ENCODE results near the gene FHL2. TPM values are rescaled to one million over a fixed set of nuclear protein-coding genes. Genes with fewer than 3 reads are reported as not detected.
"Not testable (repeated sequence)": the region's sequence is repeated elsewhere in the genome, so short reads cannot be mapped to it uniquely, and the experiment has no call there.

Gene FHL2
- polyA plus RNA-seq, 4 donors: 31.7 to 80.5 (median 34.1) TPM

GRCh38 chr2:105361102-105361889 lies 37.6 kb downstream of the FHL2 start:
- DNase-seq (ENCODE audit: low read depth in 4 of 4, low spot score in 3 of 4): no peak

GRCh38 chr2:105358593-105358992 lies 40.3 kb downstream of the FHL2 start:
- no peak for DNase-seq (ENCODE audit: low read depth in 4 of 4, low spot score in 3 of 4)

GRCh38 chr2:105357122-105357521 lies 41.7 kb downstream of the FHL2 start:
- no peak for DNase-seq (ENCODE audit: low read depth in 4 of 4, low spot score in 3 of 4)

- DNase-seq (ENCODE audit: low read depth in 4 of 4, low spot score in 3 of 4): no peak
Measured at GRCh38 chr2:105344704-105345345, 54.0 kb downstream of the FHL2 start.

- DNase-seq (ENCODE audit: low read depth in 4 of 4, low spot score in 3 of 4): no peak
Measured at GRCh38 chr2:105339414-105339813, 59.4 kb downstream of the FHL2 start.

GRCh38 chr2:105338020-105338385 lies 60.8 kb downstream of the FHL2 start:
- DNase-seq (ENCODE audit: low read depth in 4 of 4, low spot score in 3 of 4): no peak

GRCh38 chr2:105337122-105338019 lies 61.5 kb downstream of the FHL2 start, which contains the start of gene C2orf49:
Gene C2orf49 (plus strand): TSS chr2:105337540. CDS start chr2:105337588, 48 bp downstream.
- DNase-seq (ENCODE audit: low read depth in 4 of 4, low spot score in 3 of 4): peak; percentile 88 to 91 (median 89)

- no peak for DNase-seq (ENCODE audit: low read depth in 4 of 4, low spot score in 3 of 4)
Measured at GRCh38 chr2:105336786-105337121, 62.1 kb downstream of the FHL2 start.

GRCh38 chr2:105335469-105335868 lies 63.4 kb downstream of the FHL2 start:
- DNase-seq (ENCODE audit: low read depth in 4 of 4, low spot score in 3 of 4): no peak

GRCh38 chr2:105334211-105334610 lies 64.6 kb downstream of the FHL2 start:
- DNase-seq (ENCODE audit: low read depth in 4 of 4, low spot score in 3 of 4): no peak

- no peak for DNase-seq (ENCODE audit: low read depth in 4 of 4, low spot score in 3 of 4)
Measured at GRCh38 chr2:105330681-105331375, 68.0 kb downstream of the FHL2 start.

- DNase-seq (ENCODE audit: low read depth in 4 of 4, low spot score in 3 of 4): no peak
Measured at GRCh38 chr2:105329561-105330495, 69.0 kb downstream of the FHL2 start, which contains the start of gene TGFBRAP1. Gene TGFBRAP1 (minus strand): TSS chr2:105329735. CDS start chr2:105308301, 21,434 bp downstream.

GRCh38 chr2:105329197-105329554 lies 69.7 kb downstream of the FHL2 start:
- no peak for DNase-seq (ENCODE audit: low read depth in 4 of 4, low spot score in 3 of 4)

GRCh38 chr2:105328281-105329196 lies 70.3 kb downstream of the FHL2 start:
- DNase-seq (ENCODE audit: low read depth in 4 of 4, low spot score in 3 of 4): no peak

GRCh38 chr2:105327690-105328089 lies 71.2 kb downstream of the FHL2 start:
- DNase-seq (ENCODE audit: low read depth in 4 of 4, low spot score in 3 of 4): no peak

- DNase-seq (ENCODE audit: low read depth in 4 of 4, low spot score in 3 of 4): not testable (repeated sequence)
Measured at GRCh38 chr2:105327271-105327670, 71.6 kb downstream of the FHL2 start.

GRCh38 chr2:105325389-105325963 lies 73.4 kb downstream of the FHL2 start:
- no peak for DNase-seq (ENCODE audit: low read depth in 4 of 4, low spot score in 3 of 4)

GRCh38 chr2:105324732-105325131 lies 74.1 kb downstream of the FHL2 start:
- DNase-seq (ENCODE audit: low read depth in 4 of 4, low spot score in 3 of 4): no peak
